Ecto neural progenitor cell (in vitro differentiated cells): Measurements from ENCODE around the gene ERN1.
A peak's percentile ranks its signal among the peaks of the same experiment; 100 is the strongest.
"Not testable (repeated sequence)": the region's sequence is repeated elsewhere in the genome, so short reads cannot be mapped to it uniquely, and the experiment has no call there.

Source experiments
- DNase-seq: peaks from one replicate; pipeline ENCODE4 v3.0.0-alpha.2; 2018; ENCODE audit warnings: low spot score

Gene ERN1

GRCh38 chr17:64135000-64135399, 5.1 kb upstream of the ERN1 start:
- peak; percentile 30 for DNase-seq

GRCh38 chr17:64134216-64134970, 4.4 kb upstream of the ERN1 start:
- DNase-seq: no peak

- DNase-seq: no peak
Measured at GRCh38 chr17:64133546-64134215, 3.7 kb upstream of the ERN1 start.

- DNase-seq: no peak
Measured at GRCh38 chr17:64131606-64132270, 1.8 kb upstream of the ERN1 start.

GRCh38 chr17:64130559-64131001, 636 bp upstream of the ERN1 start:
- no peak for DNase-seq

GRCh38 chr17:64129515-64129764, 504 bp downstream of the ERN1 start:
- DNase-seq: no peak

- DNase-seq: peak; percentile 60
Measured at GRCh38 chr17:64128787-64129514, 993 bp downstream of the ERN1 start.

- no peak for DNase-seq
Measured at GRCh38 chr17:64126918-64127317, 3.0 kb downstream of the ERN1 start.

GRCh38 chr17:64125937-64126336, 4.0 kb downstream of the ERN1 start:
- DNase-seq: no peak

GRCh38 chr17:64124609-64125008, 5.3 kb downstream of the ERN1 start:
- DNase-seq: no peak

GRCh38 chr17:64123114-64123513, 6.8 kb downstream of the ERN1 start:
- DNase-seq: no peak

- not testable (repeated sequence) for DNase-seq
Measured at GRCh38 chr17:64120972-64121786, 8.8 kb downstream of the ERN1 start.

- DNase-seq: peak; percentile 8
Measured at GRCh38 chr17:64120159-64120810, 9.7 kb downstream of the ERN1 start.

GRCh38 chr17:64117981-64118979, 11.7 kb downstream of the ERN1 start:
- peak; percentile 34 for DNase-seq

- no peak for DNase-seq
Measured at GRCh38 chr17:64115822-64116534, 14.0 kb downstream of the ERN1 start.

- DNase-seq: no peak
Measured at GRCh38 chr17:64115043-64115698, 14.8 kb downstream of the ERN1 start.

GRCh38 chr17:64113006-64113405, 16.9 kb downstream of the ERN1 start:
- DNase-seq: no peak

- no peak for DNase-seq
Measured at GRCh38 chr17:64111831-64112230, 18.1 kb downstream of the ERN1 start.
